Measurements from ENCODE around the gene CCDC78.

CCDC78 gene

DNA sequence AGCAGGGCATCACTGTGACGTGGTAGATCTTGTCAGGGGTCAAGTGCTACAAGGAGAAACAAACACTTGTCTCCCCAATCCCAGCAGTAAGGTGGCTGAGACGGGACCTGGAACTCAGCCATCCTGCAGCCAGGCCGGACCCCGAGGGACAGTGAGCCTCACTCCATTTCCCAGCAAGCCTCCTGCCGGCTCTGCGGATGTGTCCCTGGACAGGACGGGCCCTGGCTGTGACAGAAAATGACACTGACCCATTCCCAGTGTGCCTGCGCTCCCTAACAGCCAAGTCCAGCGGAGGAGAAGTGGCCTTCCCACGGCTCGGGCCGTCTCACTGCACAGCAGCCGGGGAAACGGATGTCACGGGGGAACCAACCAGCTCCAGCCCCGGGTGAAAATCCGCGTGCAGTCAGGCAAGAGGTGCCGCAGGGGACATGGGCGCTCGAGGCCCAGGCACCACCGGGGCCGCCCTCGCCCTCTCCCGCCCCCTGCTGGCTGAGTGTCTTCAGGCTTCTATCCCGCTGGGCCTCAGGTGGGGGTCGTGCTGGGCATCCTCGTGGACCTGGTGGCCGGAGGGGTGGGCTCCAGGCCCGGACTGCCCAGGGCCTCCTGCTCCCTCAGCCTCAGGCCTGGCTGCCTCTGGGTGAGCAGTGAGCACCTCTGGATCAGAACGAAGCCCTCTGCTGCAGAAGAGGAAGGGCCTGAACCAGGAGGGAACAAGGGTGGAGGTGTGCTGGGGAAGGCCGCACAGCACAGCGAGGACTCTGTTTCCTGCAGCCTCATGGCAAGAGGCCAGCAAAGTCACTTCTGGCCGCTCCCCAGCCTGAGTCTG, 7.4 kb upstream of the CCDC78 start:
- no peaks in the 10 kb centered on the region for H3K27me3 ChIP-seq (ENCODE audit: insufficient read depth, poor library complexity, severe bottlenecking)
- no peak for TF ChIP-seq SPI1 (IDR thresholded peaks at IDR 0.05; ENCODE audit: borderline replicate concordance, low read depth)
- TF ChIP-seq, protein P1, sequence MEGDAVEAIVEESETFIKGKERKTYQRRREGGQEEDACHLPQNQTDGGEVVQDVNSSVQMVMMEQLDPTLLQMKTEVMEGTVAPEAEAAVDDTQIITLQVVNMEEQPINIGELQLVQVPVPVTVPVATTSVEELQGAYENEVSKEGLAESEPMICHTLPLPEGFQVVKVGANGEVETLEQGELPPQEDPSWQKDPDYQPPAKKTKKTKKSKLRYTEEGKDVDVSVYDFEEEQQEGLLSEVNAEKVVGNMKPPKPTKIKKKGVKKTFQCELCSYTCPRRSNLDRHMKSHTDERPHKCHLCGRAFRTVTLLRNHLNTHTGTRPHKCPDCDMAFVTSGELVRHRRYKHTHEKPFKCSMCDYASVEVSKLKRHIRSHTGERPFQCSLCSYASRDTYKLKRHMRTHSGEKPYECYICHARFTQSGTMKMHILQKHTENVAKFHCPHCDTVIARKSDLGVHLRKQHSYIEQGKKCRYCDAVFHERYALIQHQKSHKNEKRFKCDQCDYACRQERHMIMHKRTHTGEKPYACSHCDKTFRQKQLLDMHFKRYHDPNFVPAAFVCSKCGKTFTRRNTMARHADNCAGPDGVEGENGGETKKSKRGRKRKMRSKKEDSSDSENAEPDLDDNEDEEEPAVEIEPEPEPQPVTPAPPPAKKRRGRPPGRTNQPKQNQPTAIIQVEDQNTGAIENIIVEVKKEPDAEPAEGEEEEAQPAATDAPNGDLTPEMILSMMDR (IDR thresholded peaks at IDR 0.05; ENCODE audit: insufficient read depth, low read length), result peak; percentile 20
- no peak for TF ChIP-seq GABPA (IDR thresholded peaks at IDR 0.05; ENCODE audit: low read depth)
- no peak for DNase-seq (ENCODE audit: low read depth in 1 of 2, low spot score in 1 of 2)
- no peak overlapping the region for H3K4me3 ChIP-seq (replicated peaks; ENCODE audit: insufficient read depth, low read length)
- no peak overlapping the region for H3K27ac ChIP-seq (replicated peaks)

DNA sequence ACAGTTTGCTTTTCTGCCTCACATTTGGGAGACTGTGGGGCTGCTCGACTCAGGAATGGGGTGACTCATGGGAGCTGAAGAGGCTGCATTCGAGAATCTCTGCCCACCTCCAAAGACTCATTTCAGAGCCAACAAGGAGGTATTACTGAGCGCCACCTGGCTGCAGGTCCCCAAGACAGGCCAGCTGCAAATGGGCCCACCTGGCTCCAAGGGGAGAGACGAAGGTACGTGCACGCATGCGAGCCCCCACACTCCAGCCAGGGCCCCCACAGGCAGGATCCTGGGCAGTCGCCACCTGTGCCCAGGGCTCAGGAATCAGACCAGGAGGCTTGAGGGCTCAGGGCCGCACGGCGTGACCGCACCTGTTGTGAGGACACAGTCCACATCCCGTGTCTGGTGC, 6.7 kb upstream of the CCDC78 start:
- no peak for TF ChIP-seq GABPA (IDR thresholded peaks at IDR 0.05; ENCODE audit: low read depth)
- no peak overlapping the region for H3K27ac ChIP-seq (replicated peaks)
- no peak for DNase-seq (ENCODE audit: low read depth in 1 of 2, low spot score in 1 of 2)
- H3K4me3 ChIP-seq (replicated peaks; ENCODE audit: insufficient read depth, low read length), result no peak overlapping the region
- no peaks in the 10 kb centered on the region for H3K27me3 ChIP-seq (ENCODE audit: insufficient read depth, poor library complexity, severe bottlenecking)

DNA sequence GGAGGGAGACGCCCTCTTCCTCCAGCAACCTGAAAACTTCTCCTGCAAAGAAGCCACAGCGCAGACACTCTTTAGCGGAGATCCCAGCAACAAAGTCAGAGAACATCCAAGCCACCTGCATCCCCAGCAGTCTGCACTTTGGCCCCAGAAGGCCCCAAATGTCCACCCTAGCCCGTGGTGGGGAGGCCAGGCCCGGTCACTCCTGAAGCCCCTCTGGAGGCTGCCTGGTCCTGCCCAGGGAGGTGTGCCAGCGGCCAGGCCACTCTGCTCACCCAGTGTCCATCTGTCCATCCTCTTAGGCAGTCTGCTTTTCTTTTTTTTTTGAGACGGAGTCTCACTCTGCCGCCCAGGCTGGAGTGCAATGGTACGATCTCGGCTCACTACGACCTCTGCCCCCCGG, 6.1 kb upstream of the CCDC78 start:
- H3K27me3 ChIP-seq (ENCODE audit: insufficient read depth, poor library complexity, severe bottlenecking), result no peaks in the 10 kb centered on the region
- DNase-seq (ENCODE audit: low read depth in 1 of 2, low spot score in 1 of 2), result no peak
- TF ChIP-seq GABPA (IDR thresholded peaks at IDR 0.05; ENCODE audit: low read depth) (no peak), POLR2AphosphoS5 (IDR thresholded peaks at IDR 0.05; ENCODE audit: low read depth) (no peak)
- TF ChIP-seq, protein P2, sequence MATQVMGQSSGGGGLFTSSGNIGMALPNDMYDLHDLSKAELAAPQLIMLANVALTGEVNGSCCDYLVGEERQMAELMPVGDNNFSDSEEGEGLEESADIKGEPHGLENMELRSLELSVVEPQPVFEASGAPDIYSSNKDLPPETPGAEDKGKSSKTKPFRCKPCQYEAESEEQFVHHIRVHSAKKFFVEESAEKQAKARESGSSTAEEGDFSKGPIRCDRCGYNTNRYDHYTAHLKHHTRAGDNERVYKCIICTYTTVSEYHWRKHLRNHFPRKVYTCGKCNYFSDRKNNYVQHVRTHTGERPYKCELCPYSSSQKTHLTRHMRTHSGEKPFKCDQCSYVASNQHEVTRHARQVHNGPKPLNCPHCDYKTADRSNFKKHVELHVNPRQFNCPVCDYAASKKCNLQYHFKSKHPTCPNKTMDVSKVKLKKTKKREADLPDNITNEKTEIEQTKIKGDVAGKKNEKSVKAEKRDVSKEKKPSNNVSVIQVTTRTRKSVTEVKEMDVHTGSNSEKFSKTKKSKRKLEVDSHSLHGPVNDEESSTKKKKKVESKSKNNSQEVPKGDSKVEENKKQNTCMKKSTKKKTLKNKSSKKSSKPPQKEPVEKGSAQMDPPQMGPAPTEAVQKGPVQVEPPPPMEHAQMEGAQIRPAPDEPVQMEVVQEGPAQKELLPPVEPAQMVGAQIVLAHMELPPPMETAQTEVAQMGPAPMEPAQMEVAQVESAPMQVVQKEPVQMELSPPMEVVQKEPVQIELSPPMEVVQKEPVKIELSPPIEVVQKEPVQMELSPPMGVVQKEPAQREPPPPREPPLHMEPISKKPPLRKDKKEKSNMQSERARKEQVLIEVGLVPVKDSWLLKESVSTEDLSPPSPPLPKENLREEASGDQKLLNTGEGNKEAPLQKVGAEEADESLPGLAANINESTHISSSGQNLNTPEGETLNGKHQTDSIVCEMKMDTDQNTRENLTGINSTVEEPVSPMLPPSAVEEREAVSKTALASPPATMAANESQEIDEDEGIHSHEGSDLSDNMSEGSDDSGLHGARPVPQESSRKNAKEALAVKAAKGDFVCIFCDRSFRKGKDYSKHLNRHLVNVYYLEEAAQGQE (IDR thresholded peaks at IDR 0.05; ENCODE audit: insufficient replicate concordance, low read depth), result no peak
- TF ChIP-seq, protein P1 (IDR thresholded peaks at IDR 0.05; ENCODE audit: insufficient read depth, low read length), result no peak
- no peak overlapping the region for H3K4me3 ChIP-seq (replicated peaks; ENCODE audit: insufficient read depth, low read length)
- H3K27ac ChIP-seq (replicated peaks), result no peak overlapping the region

DNA sequence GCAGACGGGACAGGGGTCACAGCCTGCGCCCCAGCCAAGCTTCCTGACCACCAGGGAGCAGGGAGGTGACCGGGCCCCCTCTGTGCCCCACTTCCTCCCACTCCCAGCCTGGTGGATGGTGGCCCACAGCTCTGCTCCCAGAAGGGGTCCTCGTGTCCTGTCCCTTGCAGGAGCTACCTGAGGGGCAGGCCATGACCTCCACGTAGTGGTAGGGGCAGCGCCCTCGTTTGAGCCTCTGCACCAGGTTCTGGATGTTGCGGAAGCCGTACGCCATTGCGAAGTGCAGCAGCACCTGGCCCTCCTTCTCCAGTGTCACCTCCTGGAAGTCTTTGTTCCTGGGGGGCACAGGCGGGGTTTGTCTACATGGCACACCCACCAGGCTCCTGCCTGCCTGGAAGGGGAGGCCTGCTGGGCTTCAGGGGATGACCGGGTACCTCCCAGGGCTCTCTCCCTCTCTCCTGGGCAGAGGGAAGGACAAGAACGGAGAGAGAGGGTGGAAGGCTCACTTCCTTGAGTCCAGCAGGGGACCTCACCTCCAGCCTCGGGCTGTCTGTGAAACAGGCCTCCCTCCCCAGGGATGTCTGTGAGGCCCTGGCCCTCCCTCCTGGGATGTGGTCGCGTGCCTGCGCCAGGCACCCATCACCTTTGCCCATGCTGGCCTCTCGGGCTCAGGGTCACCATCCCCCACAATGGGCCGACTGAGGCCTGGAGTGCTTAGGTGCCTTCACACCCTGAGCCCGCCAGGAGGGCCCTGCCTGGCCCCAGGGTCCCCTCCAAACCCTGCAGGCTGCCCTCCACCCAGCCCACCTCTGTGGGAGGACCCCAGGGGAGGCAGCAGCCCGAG, 4.6 kb upstream of the CCDC78 start:
- no peak for DNase-seq (ENCODE audit: low read depth in 1 of 2, low spot score in 1 of 2)
- Histone ChIP-seq H3K27me3 (ENCODE audit: insufficient read depth, poor library complexity, severe bottlenecking) (no peaks in the 10 kb centered on the region), H3K4me3 (replicated peaks; ENCODE audit: insufficient read depth, low read length) (no peak overlapping the region), H3K27ac (replicated peaks) (no peak overlapping the region)
- TF ChIP-seq POLR2AphosphoS5 (IDR thresholded peaks at IDR 0.05; ENCODE audit: low read depth), result peak; percentile 7; the same call in 1 of the 2 replicates
- TF ChIP-seq GABPA (IDR thresholded peaks at IDR 0.05; ENCODE audit: low read depth), result no peak
- TF ChIP-seq, protein P1 (IDR thresholded peaks at IDR 0.05; ENCODE audit: insufficient read depth, low read length), result no peak
- TF ChIP-seq, protein P2 (IDR thresholded peaks at IDR 0.05; ENCODE audit: insufficient replicate concordance, low read depth), result no peak
- TF ChIP-seq SPI1 (IDR thresholded peaks at IDR 0.05; ENCODE audit: borderline replicate concordance, low read depth), result no peak

All from HL-60 (cell line).